ENCODE measurements around the gene NRCAM.
"Not testable (repeated sequence)": the region's sequence is repeated elsewhere in the genome, so short reads cannot be mapped to it uniquely, and the experiment has no call there.

Gene NRCAM

GRCh38 chr7:108404509-108405420 lies 51.5 kb downstream of the NRCAM start:
- FAIRE-seq (no peak), DNase-seq (ENCODE audit: insufficient read length, low spot score) (no peak)

DNA sequence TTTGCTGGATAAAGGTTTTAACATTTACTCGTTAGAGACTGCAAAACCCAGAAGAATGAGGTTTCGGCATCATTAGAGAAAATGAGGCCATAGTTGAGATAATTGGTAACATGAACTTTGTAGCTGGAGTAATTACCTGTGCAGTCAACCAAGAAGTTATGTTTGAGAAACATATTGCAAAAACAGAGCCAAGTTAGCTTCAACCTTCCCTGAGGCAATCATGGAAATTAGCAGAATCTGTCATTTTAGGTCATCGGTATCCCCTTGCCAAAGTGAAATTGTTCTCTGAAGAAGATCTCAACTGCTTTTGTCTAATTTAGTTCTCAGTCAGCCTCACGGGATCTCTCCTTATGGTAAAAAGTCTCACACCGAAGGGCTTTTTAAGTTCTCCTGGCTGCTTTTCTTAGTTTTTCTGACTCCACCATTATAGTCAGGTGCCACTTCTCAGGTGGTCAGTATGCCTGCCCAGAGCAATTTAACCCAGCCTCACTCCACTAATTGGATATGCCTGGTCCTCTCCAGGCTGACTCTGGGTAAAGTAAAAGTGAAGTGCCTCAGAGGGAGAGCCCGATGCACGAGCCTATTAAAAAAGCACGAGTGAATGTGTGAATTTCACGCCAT lies 52.5 kb downstream of the NRCAM start:
- no peak for FAIRE-seq
- DNase-seq (ENCODE audit: insufficient read length, low spot score) = no peak

DNA sequence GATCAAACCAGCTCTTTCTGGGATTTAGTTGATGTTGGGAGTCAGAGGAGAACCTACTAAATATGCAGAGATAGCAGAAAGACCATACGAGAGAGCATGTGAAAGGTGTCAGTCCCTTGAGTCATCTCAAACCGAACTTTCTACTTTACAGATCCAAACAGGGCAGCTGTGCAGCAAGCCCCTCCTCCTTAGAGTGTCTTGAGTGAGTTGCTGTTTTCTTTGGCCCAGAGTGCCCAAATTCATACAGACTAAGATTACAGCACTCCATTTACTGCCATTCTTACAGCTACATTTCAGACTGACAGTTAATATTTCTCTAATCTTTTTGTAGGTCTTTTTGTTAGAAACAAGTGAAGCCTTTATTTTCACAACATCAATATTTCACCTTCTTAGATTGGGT lies 53.4 kb downstream of the NRCAM start:
- no peak for DNase-seq (ENCODE audit: insufficient read length, low spot score)

GRCh38 chr7:108396080-108396479 lies 60.2 kb downstream of the NRCAM start:
- FAIRE-seq = no peak
- DNase-seq (ENCODE audit: insufficient read length, low spot score) = no peak

More for the DNA sequence above, 53.4 kb downstream of the NRCAM start:
- no peak for FAIRE-seq

DNA sequence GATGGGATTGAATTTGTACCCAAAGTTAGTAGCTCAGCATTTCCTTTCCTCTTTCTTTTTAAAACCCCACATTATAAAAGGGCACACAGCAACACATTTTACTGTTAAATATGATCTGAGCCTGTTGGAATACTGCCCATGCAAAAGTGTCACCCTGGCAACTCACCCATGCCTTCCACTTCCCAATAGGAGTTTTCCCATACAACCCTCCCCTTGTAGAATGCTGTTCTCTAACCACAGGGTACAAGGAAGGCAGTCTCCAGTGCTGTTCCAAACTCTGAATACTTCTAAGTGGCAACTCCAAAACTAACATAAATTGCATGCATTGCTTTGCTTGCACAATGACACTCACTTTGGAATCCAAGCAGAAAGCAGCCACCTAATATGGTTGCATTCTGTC lies 60.8 kb downstream of the NRCAM start:
- DNase-seq (ENCODE audit: insufficient read length, low spot score) (no peak), FAIRE-seq (no peak)

DNA sequence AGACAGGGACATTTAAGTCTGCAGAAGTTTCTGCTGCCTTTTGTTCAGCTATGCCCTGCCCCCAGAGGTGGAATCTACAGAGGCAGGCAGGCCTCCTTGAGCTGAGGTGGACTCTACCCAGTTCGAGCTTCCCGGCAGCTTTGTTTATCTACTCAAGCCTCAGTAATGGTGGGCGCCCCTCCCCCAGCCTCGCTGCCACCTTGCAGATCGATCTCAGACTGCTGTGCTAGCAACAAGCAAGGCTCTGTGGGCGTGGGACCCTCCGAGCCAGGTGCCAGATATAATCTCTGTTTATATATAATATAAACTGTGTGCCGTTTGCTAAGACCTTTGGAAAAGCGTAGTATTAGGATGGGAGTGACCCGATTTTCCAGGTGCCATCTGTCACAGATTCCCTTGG lies 63.1 kb downstream of the NRCAM start:
- not testable (repeated sequence) for FAIRE-seq

GRCh38 chr7:108387686-108388085 lies 68.5 kb downstream of the NRCAM start:
- not testable (repeated sequence) for DNase-seq (ENCODE audit: insufficient read length, low spot score); FAIRE-seq

More for the DNA sequence above, 63.1 kb downstream of the NRCAM start:
- not testable (repeated sequence) for DNase-seq (ENCODE audit: insufficient read length, low spot score)

DNA sequence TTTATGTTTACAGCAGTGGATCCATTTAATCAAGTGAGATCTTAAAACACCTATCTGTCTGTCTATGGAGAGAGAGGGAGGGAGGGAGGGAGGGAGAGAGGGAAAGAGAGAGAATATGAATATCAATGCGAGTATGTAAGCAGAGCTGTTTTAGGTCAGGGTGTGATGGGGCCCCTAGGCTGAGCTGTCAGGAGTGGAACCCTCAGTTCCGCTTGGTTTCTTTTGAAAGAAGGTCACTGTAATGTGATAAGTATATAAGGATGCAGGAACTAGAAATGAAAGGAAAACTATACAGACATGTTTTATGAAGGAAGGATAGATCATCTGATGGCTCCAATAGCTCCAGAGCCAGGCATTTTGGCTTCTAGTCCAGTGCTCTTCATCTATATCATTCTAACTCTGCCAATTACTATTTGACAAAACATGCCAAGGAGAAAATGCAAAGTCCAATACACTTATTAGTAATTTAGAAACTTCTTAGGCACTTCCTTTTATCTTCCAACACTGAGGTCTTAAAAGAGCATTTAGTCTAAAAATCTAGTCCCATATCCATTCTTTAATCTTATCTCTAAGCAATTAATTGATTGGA lies 70.3 kb downstream of the NRCAM start:
- DNase-seq (ENCODE audit: insufficient read length, low spot score) (no peak), FAIRE-seq (no peak)

- FAIRE-seq (no peak), DNase-seq (ENCODE audit: insufficient read length, low spot score) (no peak)
Measured at GRCh38 chr7:108384716-108385483, 71.3 kb downstream of the NRCAM start.

- no peak for FAIRE-seq
- DNase-seq (ENCODE audit: insufficient read length, low spot score) = no peak
Measured at GRCh38 chr7:108382932-108383331, 73.3 kb downstream of the NRCAM start.

GRCh38 chr7:108380517-108380916 lies 75.7 kb downstream of the NRCAM start:
- DNase-seq (ENCODE audit: insufficient read length, low spot score) = no peak
- no peak for FAIRE-seq

DNA sequence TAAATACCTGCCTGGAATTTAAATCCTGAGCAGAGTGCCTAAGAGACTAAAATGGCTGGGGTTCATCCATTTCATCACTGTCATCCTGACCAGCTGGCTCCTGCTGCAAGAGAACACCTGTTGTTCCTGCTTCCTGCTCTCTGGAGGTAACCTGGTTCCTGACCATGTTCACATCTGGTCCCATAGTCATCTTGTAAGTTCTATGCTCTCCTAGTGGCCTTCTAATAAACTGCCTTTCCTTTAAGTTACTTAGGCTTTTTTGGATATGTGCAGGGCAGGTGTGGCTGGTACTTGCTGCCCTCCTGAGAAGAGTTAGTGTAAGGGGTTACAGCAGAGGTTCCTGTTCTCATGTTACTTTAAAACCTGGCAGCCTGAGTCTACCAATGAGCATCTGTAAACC lies 80.0 kb downstream of the NRCAM start:
- no peak for FAIRE-seq
- DNase-seq (ENCODE audit: insufficient read length, low spot score) = no peak

- FAIRE-seq (no peak), DNase-seq (ENCODE audit: insufficient read length, low spot score) (no peak)
Measured at GRCh38 chr7:108375668-108376067, 80.6 kb downstream of the NRCAM start.

DNA sequence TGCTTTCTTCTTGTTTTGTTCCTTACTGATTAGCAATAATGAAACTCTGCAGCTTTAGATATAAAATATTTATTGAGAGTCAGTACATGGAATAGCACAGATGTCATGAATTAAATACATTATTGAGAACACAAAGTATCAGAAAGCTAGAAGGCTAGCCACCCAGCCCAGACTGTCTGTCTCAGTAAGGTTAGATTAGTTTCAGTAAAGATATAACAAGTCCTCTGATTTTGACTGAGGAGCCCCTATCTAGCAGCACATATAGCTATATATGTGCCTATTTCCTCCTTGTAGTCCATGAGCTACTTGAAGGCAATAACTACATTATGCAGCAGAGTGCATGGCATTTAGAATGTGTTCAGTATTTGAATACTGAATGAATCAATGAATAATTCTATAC lies 81.3 kb downstream of the NRCAM start:
- no peak for DNase-seq (ENCODE audit: insufficient read length, low spot score)

DNA sequence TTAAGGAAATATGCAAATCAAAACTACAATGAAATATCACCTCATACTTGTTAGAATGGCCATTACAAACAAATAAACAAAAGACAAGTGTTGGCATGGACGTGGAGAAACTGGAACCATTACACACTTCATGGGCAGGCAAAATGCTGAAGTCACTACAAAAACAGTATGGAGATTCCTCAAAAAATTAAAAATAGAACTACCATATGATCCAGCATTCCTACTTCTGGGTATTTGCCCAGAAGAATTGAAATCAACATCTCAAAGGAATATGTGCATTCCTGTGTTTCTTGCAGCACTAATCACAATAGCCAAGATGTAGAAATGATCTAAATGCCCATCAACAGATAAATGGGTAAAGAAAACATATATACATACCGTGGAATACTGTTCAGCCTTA lies 83.6 kb downstream of the NRCAM start:
- FAIRE-seq (no peak), DNase-seq (ENCODE audit: insufficient read length, low spot score) (no peak)

More for the DNA sequence above, 81.3 kb downstream of the NRCAM start:
- no peak for FAIRE-seq

DNA sequence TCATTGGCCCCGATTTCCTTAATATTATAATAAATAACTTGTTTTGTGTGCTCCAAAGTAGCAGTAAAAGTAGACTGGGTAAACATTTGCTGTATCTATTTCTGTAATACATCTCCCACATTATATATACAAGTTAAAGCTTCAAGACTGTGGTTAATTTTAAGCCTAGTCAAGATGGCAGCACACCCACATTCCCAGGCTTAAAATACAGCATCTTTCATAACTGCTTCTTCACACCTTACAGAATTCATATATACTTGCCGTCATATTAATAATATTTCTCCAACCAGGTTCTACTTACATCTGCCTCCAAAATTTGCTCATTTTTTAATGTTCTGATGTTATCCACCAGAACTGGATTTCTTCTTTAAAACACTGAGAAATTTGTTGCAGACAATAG lies 85.6 kb downstream of the NRCAM start:
- DNase-seq (ENCODE audit: insufficient read length, low spot score) (no peak), FAIRE-seq (no peak)

- FAIRE-seq = no peak
- DNase-seq (ENCODE audit: insufficient read length, low spot score) = no peak
Measured at GRCh38 chr7:108368466-108368865, 87.8 kb downstream of the NRCAM start.

DNA sequence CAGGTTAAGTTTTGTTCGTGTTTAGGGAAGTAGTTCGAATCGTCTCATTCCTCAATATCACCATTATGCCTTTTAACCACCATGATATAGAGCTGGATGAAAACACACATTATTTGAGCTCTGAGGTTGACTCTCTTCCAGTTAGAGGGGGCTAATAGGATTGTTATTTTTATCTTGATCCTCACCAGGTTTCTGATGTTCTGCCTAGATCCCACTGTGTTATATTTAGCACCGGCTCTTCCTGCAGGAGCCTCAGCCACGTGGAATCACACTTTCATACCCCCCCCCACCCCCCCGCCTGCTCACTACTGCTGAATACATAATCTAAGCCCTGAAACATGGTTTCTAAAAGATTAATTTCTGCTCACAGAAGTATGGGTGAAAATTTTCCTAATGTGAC lies 88.3 kb downstream of the NRCAM start:
- FAIRE-seq (no peak), DNase-seq (ENCODE audit: insufficient read length, low spot score) (no peak)

DNA sequence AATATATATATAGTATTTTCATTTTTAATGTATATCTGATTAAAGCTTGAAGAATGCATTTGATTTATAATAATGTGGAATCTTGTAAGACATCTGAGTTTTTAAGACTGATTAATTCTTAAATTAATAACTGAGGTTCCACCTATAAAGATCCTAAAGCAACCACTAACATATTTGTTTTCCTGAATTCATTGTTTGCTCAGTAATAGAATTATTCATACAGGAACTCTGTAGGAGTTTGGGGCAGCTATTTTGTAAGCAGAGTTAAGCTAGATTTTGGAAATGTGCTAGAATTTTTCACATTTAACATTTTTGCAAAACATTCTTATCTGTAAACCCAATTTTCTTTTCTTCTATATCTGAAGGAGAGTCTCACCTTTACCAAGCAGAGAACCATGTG lies 88.9 kb downstream of the NRCAM start:
- no peak for FAIRE-seq
- no peak for DNase-seq (ENCODE audit: insufficient read length, low spot score)

GRCh38 chr7:108363659-108364058 lies 92.6 kb downstream of the NRCAM start:
- FAIRE-seq (no peak), DNase-seq (ENCODE audit: insufficient read length, low spot score) (no peak)

All from HTR-8/SVneo (cell line).